HL-60 (cell line): ENCODE data around the gene VEGFB.

Source experiments
- DNase-seq, 2 experiments: peaks; one replicate each; pipeline ENCODE4 v3.0.0-alpha.2; 2010 to 2020; ENCODE audit warnings: low read depth in 1 of 2, low spot score in 1 of 2
- H3K27ac ChIP-seq: fragments of 250-450 bp; sonication (Bioruptor Pico); replicated peaks from 2 replicates; pipeline ENCODE4 v1.5.1; 2020; ENCODE audit warnings: mild to moderate bottlenecking, moderate library complexity
- H3K27me3 ChIP-seq: fragments of 250-450 bp; sonication (Bioruptor Pico); 2 replicates; pipeline ENCODE4 v1.5.1; 2021; ENCODE audit warnings: mild to moderate bottlenecking, moderate library complexity; ENCODE audit not compliant: insufficient read depth, poor library complexity, severe bottlenecking
- H3K4me3 ChIP-seq: replicated peaks from 2 replicates; pipeline ENCODE4 v1.5.1; 2011; ENCODE audit warnings: mild to moderate bottlenecking, control low read depth, low read length; ENCODE audit not compliant: insufficient read depth
- CTCF ChIP-seq: IDR thresholded peaks from one replicate; pipeline ENCODE4 v1.5.1; 2011; ENCODE audit warnings: low read length, control low read depth, inconsistent platforms; ENCODE audit not compliant: insufficient read depth
- GABPA ChIP-seq: IDR thresholded peaks from 2 replicates; pipeline ENCODE4 v1.6.1; 2012; ENCODE audit warnings: low read depth
- POLR2AphosphoS5 ChIP-seq: IDR thresholded peaks from 2 replicates; pipeline ENCODE4 v1.6.1; 2012; ENCODE audit warnings: low read depth
- REST ChIP-seq: IDR thresholded peaks from 2 replicates; pipeline ENCODE4 v1.6.1; 2012; ENCODE audit warnings: low read depth; ENCODE audit not compliant: insufficient replicate concordance
- SPI1 ChIP-seq: IDR thresholded peaks from 2 replicates; pipeline ENCODE4 v1.6.1; 2012; ENCODE audit warnings: low read depth, mild to moderate bottlenecking, borderline replicate concordance

The VEGFB gene

DNA sequence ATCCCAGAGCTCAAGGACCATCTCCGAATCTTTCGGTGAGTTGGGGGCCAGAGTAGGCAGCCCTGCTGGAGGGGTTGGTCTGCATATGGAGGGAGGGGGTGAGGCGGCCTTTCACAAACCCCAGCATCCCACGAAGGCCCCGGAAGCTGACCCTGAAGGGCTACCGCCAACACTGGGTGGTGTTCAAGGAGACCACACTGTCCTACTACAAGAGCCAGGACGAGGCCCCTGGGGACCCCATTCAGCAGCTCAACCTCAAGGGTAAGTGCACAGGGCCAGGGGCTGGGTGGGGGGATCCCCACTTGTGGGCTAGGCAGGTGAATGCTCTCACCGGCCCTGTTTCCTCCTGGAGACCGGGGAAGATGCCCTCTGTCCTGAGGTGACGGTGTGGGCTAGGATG, 14.6 kb upstream of the VEGFB start:
- DNase-seq, result no peak
- Histone ChIP-seq H3K4me3 (no peak overlapping the region), H3K27ac (no peak overlapping the region), H3K27me3 (no peaks in the 10 kb centered on the region)
- TF ChIP-seq GABPA, result no peak
- no peak for TF ChIP-seq REST
- TF ChIP-seq CTCF, result no peak
- no peak for TF ChIP-seq SPI1
- TF ChIP-seq POLR2AphosphoS5, result no peak

DNA sequence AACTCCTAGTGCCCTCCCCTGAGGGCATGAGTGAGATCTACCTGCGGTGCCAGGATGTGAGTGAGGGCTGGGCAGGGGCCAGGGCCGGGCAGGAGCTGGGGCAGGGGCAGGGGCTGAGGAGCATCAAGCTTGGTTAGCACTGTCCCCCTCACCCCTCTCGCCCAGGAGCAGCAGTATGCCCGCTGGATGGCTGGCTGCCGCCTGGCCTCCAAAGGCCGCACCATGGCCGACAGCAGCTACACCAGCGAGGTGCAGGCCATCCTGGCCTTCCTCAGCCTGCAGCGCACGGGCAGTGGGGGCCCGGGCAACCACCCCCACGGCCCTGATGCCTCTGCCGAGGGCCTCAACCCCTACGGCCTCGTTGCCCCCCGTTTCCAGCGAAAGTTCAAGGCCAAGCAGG, 14.1 kb upstream of the VEGFB start:
- Histone ChIP-seq H3K27me3 (no peaks in the 10 kb centered on the region), H3K4me3 (no peak overlapping the region), H3K27ac (no peak overlapping the region)
- TF ChIP-seq REST (no peak), SPI1 (no peak), GABPA (no peak), POLR2AphosphoS5 (no peak), CTCF (no peak)
- no peak for DNase-seq

- no peak overlapping the region for H3K4me3 ChIP-seq
- H3K27ac ChIP-seq, result no peak overlapping the region
- DNase-seq, result no peak
- no peaks in the 10 kb centered on the region for H3K27me3 ChIP-seq
- no peak for TF ChIP-seq GABPA
- TF ChIP-seq CTCF, result no peak
- TF ChIP-seq POLR2AphosphoS5, result no peak; the same call in 1 of the 2 replicates
- TF ChIP-seq SPI1, result no peak
- TF ChIP-seq REST, result no peak
Measured at GRCh38 chr11:64220798-64221197, 13.6 kb upstream of the VEGFB start.
